Heart right ventricle (tissue), 16 donors: ENCODE data around the gene DNAI2. TPM values are rescaled to one million over a fixed set of nuclear protein-coding genes. Genes with fewer than 3 reads are reported as not detected.
"Not testable (repeated sequence)": the region's sequence is repeated elsewhere in the genome, so short reads cannot be mapped to it uniquely, and the experiment has no call there.

Experiments used
- ATAC-seq, 8 donors: fragments of 200-7000 bp; cut with Tn5 transposase; one replicate each; pipeline ENCODE4 v1.9.1; 2020; ENCODE audit warnings: mild to moderate bottlenecking in 8 of 8, moderate library complexity in 8 of 8, moderate number of reproducible peaks in 1 of 8
- DNase-seq, 2 donors: peaks; one replicate each; pipeline ENCODE4 v3.0.0-alpha.2; 2020
- H3K27ac ChIP-seq, 10 donors: fragments of 200-600 bp; sonication (generic) in 2 of 10; one replicate each; pipeline versions ENCODE4 v1.5.0 to v1.8.0; 2020 to 2022; ENCODE audit warnings: mild to moderate bottlenecking in 3 of 10
- H3K27me3 ChIP-seq, 7 donors: fragments of 200-600 bp; one replicate each; pipeline ENCODE4 v1.8.0; 2021 to 2022; ENCODE audit warnings: mild to moderate bottlenecking in 2 of 7
- H3K36me3 ChIP-seq, 9 donors: fragments of 200-600 bp; sonication (generic) in 1 of 9; one replicate each; pipeline versions ENCODE4 v1.5.0 to v1.8.0; 2020 to 2022; ENCODE audit warnings: mild to moderate bottlenecking in 2 of 9
- H3K4me1 ChIP-seq, 9 donors: fragments of 200-600 bp; sonication (generic) in 1 of 9; one replicate each; pipeline versions ENCODE4 v1.5.0 to v1.8.0; 2020 to 2022; ENCODE audit warnings: mild to moderate bottlenecking in 4 of 9
- H3K4me3 ChIP-seq, 10 donors: fragments of 200-600 bp; sonication (generic) in 2 of 10; one replicate each; pipeline versions ENCODE4 v1.5.0 to v1.8.0; 2020 to 2022; ENCODE audit warnings: mild to moderate bottlenecking in 7 of 10, moderate library complexity in 2 of 10
- H3K9me3 ChIP-seq, 11 donors: fragments of 200-600 bp in 10 of 11; sonication (generic) in 2 of 11; one replicate each; pipeline versions ENCODE4 v1.5.0 to v1.8.0; 2013 to 2022; ENCODE audit warnings: mild to moderate bottlenecking in 2 of 11, control low read depth in 1 of 11, moderate library complexity in 1 of 11
- CTCF ChIP-seq, 9 donors: fragments of 200-600 bp; sonication (generic) in 2 of 9; IDR thresholded peaks; one replicate each; pipeline versions ENCODE4 v1.5.0 to v1.8.0; 2021 to 2022; ENCODE audit warnings: antibody characterized with exemption in 9 of 9, mild to moderate bottlenecking in 5 of 9, moderate library complexity in 1 of 9
- WGBS, 2 donors: extraction: QIAGEN DNeasy Blood & Tissue Kit; methylation state at CpG; one replicate each; pipeline ENCODE4 v1.1.7; 2013; ENCODE audit warnings: inconsistent platforms in 1 of 2; 5-methylcytosine and 5-hydroxymethylcytosine counted together
- intact Hi-C, 10 donors: fragments of 100-400 bp; cut with DNase I; formaldehyde crosslinking; loops; one replicate each; pipeline versions ENCODE4 v1.11.1 to v1.14.2; 2022
- polyA plus RNA-seq, 2 donors: library from polyadenylated mRNA; stranded (reverse); fragments of 200-250 nt; gene quantifications; one replicate each; pipeline ENCODE4 v1.2.3, GENCODE V29; 2013
- total RNA-seq, 10 donors: library from RNA; stranded (reverse); fragmentation: NEBNext Ultra II Directional in 3 of 10; extraction: Animal tissue kit (Norgen Biotek cat#: 25700) in 3 of 10; gene quantifications; one replicate each; pipeline versions ENCODE4 v1.2.1 to v1.2.4, GENCODE V29; 2021 to 2023
- donor health status: Arrhythmogenic right ventricular cardiomyopathy.
- donor health status: ischemic (EF 13 %, LVEDD 7.1; RV severe dilation, severe dysfunction).
- donor health status: healthy with polysubstance abuse.
- donor health status: DM: no; HTN: yes; CAD: no.
- donor health status: DM: no; HTN: no; CAD: no.
- donor health status: ischemic (EF 25% LVEDD 6.9; RV normal size, moderate dysfunction).
- donor health status: ischemic (EF 25% LVEDD 5.7; RV mildly dilated, moderate dysfunction).
- donor health status: healthy.
- donor health status: DM: yes; HTN: yes; CAD: no.
- donor health status: Ischemic cardiomyopathy.
- donor health status: ischemic (EF 35%, LVEDD 5.7; RV mildly dilated, moderate dysfunction).
- donor health status: nonischemic (EF 11% LVEDD 7.7; RV severe dilation, severe dysfunction).
- donor health status: DM: yes; HTN: yes; CAD: no.
- donor health status: PGD.
- donor health status: ischemic (EF 29% LVEDD 5.4; RV normal size, mild dysfunction).
- donor health status: nonischemic (EF 23%, LVEDD 6.1; RV moderate dilation, normal function).

DNAI2 gene
- total and polyA plus RNA-seq, 12 donors: 0.16 TPM; not detected in 11

DNA sequence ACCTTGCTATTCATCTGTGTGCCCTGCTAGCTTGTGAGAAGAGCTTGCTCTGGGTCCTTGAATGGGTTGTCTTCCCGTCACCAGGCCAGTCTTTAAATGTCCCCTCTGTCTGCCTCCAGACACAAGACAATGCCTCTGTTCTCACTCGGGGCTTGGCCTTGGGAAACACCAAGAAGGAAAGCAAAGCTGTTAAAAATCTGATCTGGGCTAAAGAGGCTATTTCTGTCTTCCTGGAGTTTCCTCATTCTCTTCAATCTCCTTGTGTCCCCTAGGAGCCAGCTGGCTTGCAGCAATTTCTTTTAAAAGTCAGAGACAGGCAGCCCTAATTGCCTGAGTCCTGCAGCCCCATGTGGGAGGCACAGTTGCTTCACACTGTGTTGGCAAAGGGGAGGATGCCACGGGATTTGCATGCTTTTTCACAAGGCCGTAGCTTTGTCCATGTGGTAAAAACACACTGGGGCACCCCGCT lies 2.5 kb downstream of the DNAI2 start:
- Histone ChIP-seq H3K9me3 (no peaks in the 10 kb centered on the region), H3K4me1 (peaks cover 0 to 59% (median 32%) of the 10 kb centered on the region in 9 donors), H3K4me3 (peak overlapping the region in 1 of 10 donors; percentile 2), H3K27ac (peak overlapping the region; percentile 52 to 89 (median 77)), H3K27me3 (peaks cover 0 to 16% (median 5%) of the 10 kb centered on the region in 7 donors), H3K36me3 (no peaks in the 10 kb centered on the region)
- intact Hi-C loops: loop anchor here in 2 of 10 donors (5.0 kb wide), 2 partner anchors 59 to 64 kb away; partner anchors contain the start of gene TTYH2 (in 1 of the 2)
- TF ChIP-seq CTCF (IDR thresholded peaks at IDR 0.05): no peak
- DNase-seq: peak in 1 of 2 donors; percentile 33
- WGBS, 2 donors: 46 to 53% methylated on average over 5 of the region's 5 CpGs
- peak in 7 of 8 donors; percentile 4 to 56 (median 28) for ATAC-seq

DNA sequence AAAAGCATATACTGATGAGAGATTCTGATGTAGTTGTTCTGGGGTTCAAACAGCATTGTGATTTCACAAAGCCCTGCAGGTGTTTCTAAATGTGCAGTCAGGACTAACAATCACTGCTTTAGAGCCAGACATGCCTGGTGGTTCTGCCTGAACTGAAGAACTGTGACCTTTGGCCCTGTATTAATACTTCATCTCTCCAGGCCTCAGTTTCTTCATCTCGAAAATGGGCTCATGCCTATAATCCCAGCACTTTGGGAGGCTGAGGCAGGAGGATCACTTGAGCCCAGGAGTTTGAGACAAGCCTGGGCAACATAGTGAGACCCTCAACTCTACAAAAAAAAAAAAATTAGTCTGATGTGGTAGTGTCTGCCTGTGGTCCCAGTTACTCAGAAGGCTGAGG lies 3.9 kb downstream of the DNAI2 start:
- TF ChIP-seq CTCF (IDR thresholded peaks at IDR 0.05): no peak
- DNase-seq (no peak), ATAC-seq (no peak)
- Histone ChIP-seq H3K9me3 (no peaks in the 10 kb centered on the region), H3K36me3 (no peaks in the 10 kb centered on the region), H3K4me1 (peaks cover 0 to 55% (median 32%) of the 10 kb centered on the region in 9 donors), H3K4me3 (no peak overlapping the region), H3K27me3 (peaks cover 0 to 16% (median 5%) of the 10 kb centered on the region in 7 donors), H3K27ac (no peak overlapping the region)
- 63 to 86% methylated on average over 1 of the region's 1 CpG for WGBS, 2 donors
- intact Hi-C loops: loop anchor here in 2 of 10 donors (5.0 kb wide), 2 partner anchors 61 to 66 kb away; partner anchors contain the start of gene TTYH2 (in 1 of the 2)

- peak overlapping the region in 1 of 10 donors; percentile 80 for H3K27ac ChIP-seq
Measured at GRCh38 chr17:74279617-74280016, 5.6 kb downstream of the DNAI2 start.

DNA sequence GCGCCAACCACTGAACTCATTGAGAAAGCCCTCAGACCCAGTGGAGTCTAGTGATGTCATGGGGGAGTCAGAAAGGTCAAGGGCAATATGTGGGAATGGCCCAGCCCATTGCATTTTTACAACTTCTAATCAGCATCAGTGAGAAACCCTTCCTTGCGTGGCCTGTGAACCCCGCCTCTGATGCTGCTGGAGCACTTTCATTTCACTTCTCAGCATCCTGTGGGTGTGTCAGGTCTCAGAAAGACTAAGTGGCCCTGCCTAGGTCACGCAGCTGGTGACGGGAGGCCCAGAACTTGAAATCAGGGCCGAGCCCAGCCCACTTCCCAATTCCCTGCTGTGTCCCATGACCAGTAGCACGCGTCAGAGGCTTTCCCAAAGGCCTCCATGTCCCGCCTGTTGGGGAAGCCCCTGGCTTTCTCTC lies 6.1 kb downstream of the DNAI2 start:
- ATAC-seq (peak in 3 of 8 donors; percentile 4 to 24 (median 19)), DNase-seq (no peak)
- no peak for TF ChIP-seq CTCF (IDR thresholded peaks at IDR 0.05)
- H3K27ac ChIP-seq: peak overlapping the region in 1 of 10 donors; percentile 80
- H3K9me3 ChIP-seq: no peaks in the 10 kb centered on the region
- H3K4me3 ChIP-seq: no peak overlapping the region
- H3K27me3 ChIP-seq: peaks cover 0 to under 1% (median 0%) of the 10 kb centered on the region in 7 donors
- 59 to 75% methylated on average over 9 of the region's 9 CpGs for WGBS, 2 donors
- no peaks in the 10 kb centered on the region for H3K36me3 ChIP-seq
- intact Hi-C loops: loop anchor here in 1 of 10 donors (5.0 kb wide), 1 partner anchor 33 kb away; no protein-coding TSS in a partner anchor
- peaks cover 0 to 50% (median 21%) of the 10 kb centered on the region in 9 donors for H3K4me1 ChIP-seq

More at GRCh38 chr17:74279617-74280016, 5.6 kb downstream of the DNAI2 start:
- intact Hi-C loops: loop anchor here in 2 of 10 donors (5.0 kb wide), 3 partner anchors 32 to 67 kb away; partner anchors contain the start of gene TTYH2 (in 1 of the 2)
- not testable (repeated sequence) for H3K9me3 ChIP-seq, H3K36me3 ChIP-seq, ATAC-seq, H3K27me3 ChIP-seq, H3K4me3 ChIP-seq, DNase-seq
- peaks cover 0 to 50% (median 21%) of the 10 kb centered on the region in 9 donors for H3K4me1 ChIP-seq
- WGBS, 2 donors: 89 to 96% methylated on average over 7 of the region's 7 CpGs

DNA sequence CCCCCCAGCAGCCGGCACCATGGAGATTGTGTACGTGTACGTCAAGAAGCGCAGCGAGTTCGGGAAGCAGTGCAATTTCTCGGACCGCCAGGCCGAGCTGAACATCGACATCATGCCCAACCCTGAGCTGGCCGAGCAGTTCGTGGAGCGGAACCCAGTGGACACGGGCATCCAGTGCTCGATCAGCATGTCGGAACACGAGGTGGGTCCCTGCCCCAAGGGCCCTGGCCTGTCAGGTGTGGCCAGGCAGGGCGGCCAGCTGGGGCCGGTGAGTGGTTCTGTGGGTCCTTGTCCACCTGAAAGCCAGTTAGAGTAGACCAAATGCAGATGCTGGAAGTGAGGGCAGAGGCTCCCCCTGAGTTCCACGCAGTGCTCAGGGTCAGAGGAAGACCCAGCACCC lies 7.8 kb downstream of the DNAI2 start:
- Histone ChIP-seq H3K27ac (no peak overlapping the region), H3K4me1 (peaks cover 0 to 37% (median 10%) of the 10 kb centered on the region in 9 donors), H3K36me3 (no peaks in the 10 kb centered on the region), H3K9me3 (no peaks in the 10 kb centered on the region), H3K4me3 (no peak overlapping the region), H3K27me3 (no peaks in the 10 kb centered on the region)
- no peak for ATAC-seq
- no peak for DNase-seq
- 94% methylated on average over 20 of the region's 20 CpGs for WGBS, 2 donors
- no peak for TF ChIP-seq CTCF (IDR thresholded peaks at IDR 0.05)
- intact Hi-C loops: loop anchor here in 1 of 10 donors (5.0 kb wide), 1 partner anchor 34 kb away; no protein-coding TSS in a partner anchor

DNA sequence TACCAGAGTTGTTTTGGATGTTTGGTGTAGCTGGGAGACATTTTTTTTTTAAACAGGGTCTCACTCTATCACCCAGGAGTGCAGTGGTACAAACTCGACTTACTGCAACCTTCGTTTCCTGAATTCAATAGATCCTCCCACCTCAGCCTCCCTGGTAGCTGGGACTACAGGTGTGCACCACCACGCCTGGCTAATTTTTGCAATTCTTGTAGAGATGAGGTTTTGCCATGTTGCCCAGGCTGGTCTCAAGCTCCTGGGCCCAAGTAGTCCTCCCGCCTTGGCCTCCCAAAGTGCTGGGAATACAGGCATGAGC lies 8.2 kb downstream of the DNAI2 start:
- peaks cover 0 to 35% (median 8%) of the 10 kb centered on the region in 9 donors for H3K4me1 ChIP-seq
- intact Hi-C loops: loop anchor here in 1 of 10 donors (5.0 kb wide), 1 partner anchor 35 kb away; no protein-coding TSS in a partner anchor
- H3K27ac ChIP-seq: peak overlapping the region in 1 of 10 donors; percentile 67
- not testable (repeated sequence) for ATAC-seq, H3K4me3 ChIP-seq, H3K27me3 ChIP-seq, H3K9me3 ChIP-seq, DNase-seq, H3K36me3 ChIP-seq
- 91 to 94% methylated on average over 4 of the region's 4 CpGs for WGBS, 2 donors
